MM.1S (cell line): ENCODE results near the gene MDK.

Experiments used
- DNase-seq: peaks from one replicate; pipeline ENCODE4 v3.0.0-alpha.2; 2015
- H2AFZ ChIP-seq: fragments of 300-600 bp; sonication (generic); 2 replicates; pipeline ENCODE4 v1.6.0; 2016; ENCODE audit warnings: antibody characterized with exemption, low read length
- H3F3A ChIP-seq: fragments of 300-600 bp; sonication (generic); 2 replicates; pipeline ENCODE4 v1.6.1; 2016; ENCODE audit warnings: mild to moderate bottlenecking, antibody characterized with exemption, low read length, moderate library complexity, mixed read lengths; ENCODE audit not compliant: insufficient read depth
- H3K27ac ChIP-seq: fragments of 300-600 bp; sonication (generic); 2 replicates; pipeline ENCODE4 v1.5.1; 2016; ENCODE audit warnings: mild to moderate bottlenecking, low read length
- H3K27me3 ChIP-seq: fragments of 300-600 bp; sonication (generic); replicated peaks from 2 replicates; pipeline ENCODE4 v1.6.0; 2016; ENCODE audit warnings: low read length; ENCODE audit not compliant: insufficient read depth
- H3K36me3 ChIP-seq: fragments of 300-600 bp; sonication (generic); replicated peaks from 2 replicates; pipeline ENCODE4 v1.6.1; 2016; ENCODE audit warnings: mild to moderate bottlenecking, low read length, mixed read lengths; ENCODE audit not compliant: insufficient read depth
- H3K4me1 ChIP-seq: fragments of 300-600 bp; sonication (generic); 2 replicates; pipeline ENCODE4 v1.6.1; 2016; ENCODE audit warnings: low read length, mixed read lengths
- H3K4me2 ChIP-seq: fragments of 300-600 bp; sonication (generic); 2 replicates; pipeline ENCODE4 v1.6.0; 2016; ENCODE audit warnings: low read depth, low read length
- H3K4me3 ChIP-seq: fragments of 300-600 bp; sonication (generic); 2 replicates; pipeline ENCODE4 v1.5.1; 2016; ENCODE audit warnings: low read length, mixed read lengths
- H3K79me2 ChIP-seq: fragments of 300-600 bp; sonication (generic); 2 replicates; pipeline ENCODE4 v1.6.1; 2016; ENCODE audit warnings: mixed run types, low read length, mixed read lengths
- H3K9ac ChIP-seq: fragments of 300-600 bp; sonication (generic); 2 replicates; pipeline ENCODE4 v1.6.1; 2016; ENCODE audit warnings: low read length, mixed read lengths
- H3K9me2 ChIP-seq: fragments of 300-600 bp; sonication (generic); replicated peaks from 2 replicates; pipeline ENCODE4 v1.6.1; 2016; ENCODE audit warnings: mild to moderate bottlenecking, low read length, mixed read lengths; ENCODE audit not compliant: insufficient read depth
- H3K9me3 ChIP-seq: fragments of 300-600 bp; sonication (generic); replicated peaks from 2 replicates; pipeline ENCODE4 v1.6.1; 2016; ENCODE audit warnings: mild to moderate bottlenecking, low read length, mixed read lengths; ENCODE audit not compliant: insufficient read depth
- H4K20me1 ChIP-seq: fragments of 300-600 bp; sonication (generic); 2 replicates; pipeline ENCODE4 v1.6.1; 2016; ENCODE audit warnings: mild to moderate bottlenecking, low read length, moderate library complexity, mixed read lengths; ENCODE audit not compliant: insufficient read depth
- EZH2 ChIP-seq: fragments of 300-600 bp; sonication (generic); optimal IDR thresholded peaks from 2 replicates; pipeline ENCODE3; 2017; ENCODE audit warnings: low read depth, mild to moderate bottlenecking, antibody characterized with exemption, low read length, mixed read lengths
- EZH2phosphoT487 ChIP-seq: fragments of 300-600 bp; sonication (generic); IDR thresholded peaks from 2 replicates; pipeline ENCODE4 v1.6.1; 2018; ENCODE audit warnings: antibody characterized with exemption, low read length
- TF ChIP-seq, protein P1 (sequence below): fragments of 300-600 bp; sonication (generic); IDR thresholded peaks from 2 replicates; pipeline ENCODE4 v1.5.1; 2016; ENCODE audit warnings: antibody characterized with exemption, low read length, mixed read lengths

MDK gene

DNA sequence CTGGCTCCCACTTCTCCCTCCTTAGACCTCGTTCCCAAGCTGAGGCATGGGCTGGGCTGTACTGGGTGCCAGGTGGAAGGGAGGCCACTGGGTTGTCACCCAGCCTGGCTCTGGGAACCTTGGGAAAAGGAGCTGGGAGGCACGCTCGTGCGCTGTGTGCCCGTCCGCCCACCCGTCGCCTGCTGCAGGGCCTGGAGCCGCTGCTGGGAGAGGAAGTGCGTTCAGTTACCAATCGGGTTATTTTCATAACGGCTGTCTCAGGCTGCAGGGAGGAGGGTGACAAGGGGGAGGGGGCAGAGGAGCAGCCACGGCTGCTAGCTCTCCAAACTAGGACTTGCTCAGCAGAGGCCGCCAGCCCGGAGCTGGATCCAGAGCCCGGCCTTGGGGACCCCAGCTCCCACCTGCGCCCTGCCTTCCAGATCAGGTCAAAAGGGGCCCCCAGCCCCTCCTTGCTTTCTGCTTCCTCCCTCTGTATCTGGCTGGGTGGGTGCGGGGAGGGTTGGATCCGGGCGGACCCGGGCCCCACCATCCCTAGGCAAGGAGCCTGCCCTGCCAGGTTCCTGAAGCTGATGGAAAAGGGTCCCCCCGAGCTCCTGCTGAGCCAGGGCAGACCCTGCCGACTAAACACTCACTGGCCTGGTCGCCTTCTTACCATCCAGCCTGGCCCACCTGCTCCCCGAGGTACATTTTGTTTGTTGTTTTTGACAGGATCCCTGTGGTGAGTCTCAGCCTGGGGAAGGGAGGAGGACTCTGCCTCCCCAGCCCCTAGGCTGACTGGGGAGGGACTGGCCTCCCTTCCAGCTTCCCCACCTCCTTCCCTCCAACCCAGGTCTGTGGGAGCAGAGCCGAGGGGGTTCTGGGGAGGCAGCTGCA is 19.9 kb upstream of the MDK start:
- peak; percentile 64 for DNase-seq
- no peaks in the 10 kb centered on the region for H3K36me3 ChIP-seq
- H3K4me3 ChIP-seq: peak overlapping the region; percentile 49; the same call in 1 of the 2 replicates
- H3K27ac ChIP-seq: no peak overlapping the region; the same call in 1 of the 2 replicates
- no peaks in the 10 kb centered on the region for H3F3A ChIP-seq
- H3K27me3 ChIP-seq: no peaks in the 10 kb centered on the region
- peaks cover 28% of the 10 kb centered on the region for H3K79me2 ChIP-seq
- H3K9ac ChIP-seq: peak overlapping the region; percentile 27; the same call in 1 of the 2 replicates
- TF ChIP-seq EZH2phosphoT487: no peak
- TF ChIP-seq, protein P1, sequence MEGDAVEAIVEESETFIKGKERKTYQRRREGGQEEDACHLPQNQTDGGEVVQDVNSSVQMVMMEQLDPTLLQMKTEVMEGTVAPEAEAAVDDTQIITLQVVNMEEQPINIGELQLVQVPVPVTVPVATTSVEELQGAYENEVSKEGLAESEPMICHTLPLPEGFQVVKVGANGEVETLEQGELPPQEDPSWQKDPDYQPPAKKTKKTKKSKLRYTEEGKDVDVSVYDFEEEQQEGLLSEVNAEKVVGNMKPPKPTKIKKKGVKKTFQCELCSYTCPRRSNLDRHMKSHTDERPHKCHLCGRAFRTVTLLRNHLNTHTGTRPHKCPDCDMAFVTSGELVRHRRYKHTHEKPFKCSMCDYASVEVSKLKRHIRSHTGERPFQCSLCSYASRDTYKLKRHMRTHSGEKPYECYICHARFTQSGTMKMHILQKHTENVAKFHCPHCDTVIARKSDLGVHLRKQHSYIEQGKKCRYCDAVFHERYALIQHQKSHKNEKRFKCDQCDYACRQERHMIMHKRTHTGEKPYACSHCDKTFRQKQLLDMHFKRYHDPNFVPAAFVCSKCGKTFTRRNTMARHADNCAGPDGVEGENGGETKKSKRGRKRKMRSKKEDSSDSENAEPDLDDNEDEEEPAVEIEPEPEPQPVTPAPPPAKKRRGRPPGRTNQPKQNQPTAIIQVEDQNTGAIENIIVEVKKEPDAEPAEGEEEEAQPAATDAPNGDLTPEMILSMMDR: no peak
- no peak for TF ChIP-seq EZH2
- H2AFZ ChIP-seq: peak overlapping the region; percentile 45; the same call in 1 of the 2 replicates
- peak overlapping the region; percentile 84 for H3K4me2 ChIP-seq
- H3K9me2 ChIP-seq: no peaks in the 10 kb centered on the region
- H3K9me3 ChIP-seq: no peaks in the 10 kb centered on the region
- no peaks in the 10 kb centered on the region for H4K20me1 ChIP-seq
- no peaks in the 10 kb centered on the region for H3K4me1 ChIP-seq

DNA sequence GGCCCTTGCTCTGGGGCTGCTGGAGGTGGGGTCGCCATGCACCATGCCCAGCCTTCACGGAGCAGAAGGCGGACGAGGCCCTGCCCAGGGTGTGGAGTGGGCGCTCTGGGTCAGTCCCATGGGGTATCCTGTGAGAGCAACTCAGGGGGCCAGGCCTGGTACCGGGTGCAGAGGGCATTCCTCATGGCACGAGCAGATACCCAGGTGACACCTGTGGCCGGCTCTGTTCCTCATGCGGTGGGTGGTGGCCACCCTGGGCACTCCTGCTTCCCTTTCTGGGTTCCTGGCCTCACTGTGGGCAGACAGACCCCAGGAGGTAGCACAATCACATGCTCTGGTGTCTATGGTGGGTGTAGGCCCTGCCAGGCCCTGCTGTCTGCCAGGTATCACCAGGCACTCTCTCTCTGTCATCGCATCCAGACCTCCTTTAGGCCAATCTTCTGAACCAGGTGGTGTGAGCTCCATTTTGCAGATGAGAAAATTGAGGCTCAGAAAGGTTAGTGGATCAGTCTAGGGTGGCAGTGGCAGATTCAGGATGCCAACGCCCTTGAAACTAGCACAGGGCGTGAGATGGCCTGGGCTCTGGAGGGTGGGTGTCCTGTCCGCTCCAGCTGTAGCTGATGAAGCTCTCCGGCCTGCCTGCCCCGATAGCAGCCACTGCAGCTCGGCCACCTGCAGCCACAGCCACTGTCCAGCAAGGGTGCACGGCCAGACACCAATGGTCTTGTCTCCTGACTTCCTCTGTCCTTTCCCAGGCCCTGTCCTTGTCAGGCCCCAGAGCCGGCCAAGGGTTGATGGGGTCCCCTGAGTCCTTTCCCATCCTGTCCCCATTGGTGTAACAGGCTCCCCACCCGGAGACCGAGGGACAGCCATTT is 19.1 kb upstream of the MDK start:
- no peak overlapping the region for H3K9ac ChIP-seq
- no peak overlapping the region for H3K27ac ChIP-seq
- TF ChIP-seq, protein P1: no peak
- no peak for TF ChIP-seq EZH2phosphoT487
- no peak for TF ChIP-seq EZH2

DNA sequence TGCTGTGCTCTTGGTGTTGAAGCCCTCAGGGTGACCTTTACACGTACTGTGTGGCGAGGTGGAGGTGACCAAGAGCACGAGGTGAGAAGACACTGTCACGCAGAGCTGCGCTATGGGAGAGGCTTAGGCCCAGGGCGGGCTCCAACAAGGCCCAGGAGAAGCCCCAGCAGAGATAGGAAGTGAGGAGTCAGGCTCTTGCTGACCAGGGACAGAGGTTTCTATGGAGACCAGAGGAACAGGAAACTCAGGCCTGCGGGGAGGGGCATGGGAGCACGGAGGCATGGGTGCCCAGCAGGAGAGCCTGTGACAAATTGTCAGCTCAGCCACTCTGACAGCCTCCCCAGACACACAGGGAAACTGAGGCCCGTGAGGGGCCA is 18.4 kb upstream of the MDK start:
- peaks cover 20% of the 10 kb centered on the region for H3K79me2 ChIP-seq
- H3K36me3 ChIP-seq: no peaks in the 10 kb centered on the region
- H3K27ac ChIP-seq: no peak overlapping the region
- no peaks in the 10 kb centered on the region for H3K4me1 ChIP-seq
- H3K9me3 ChIP-seq: no peaks in the 10 kb centered on the region
- no peak for DNase-seq
- H3K27me3 ChIP-seq: no peaks in the 10 kb centered on the region
- H3K9me2 ChIP-seq: no peaks in the 10 kb centered on the region
- no peak overlapping the region for H2AFZ ChIP-seq
- H3K9ac ChIP-seq: no peak overlapping the region
- H4K20me1 ChIP-seq: no peaks in the 10 kb centered on the region
- TF ChIP-seq EZH2: no peak
- no peak for TF ChIP-seq EZH2phosphoT487
- H3K4me2 ChIP-seq: no peak overlapping the region
- H3F3A ChIP-seq: no peaks in the 10 kb centered on the region
- H3K4me3 ChIP-seq: no peak overlapping the region

More for the DNA sequence above, 19.1 kb upstream of the MDK start:
- peak overlapping the region; percentile 84; the same call in 1 of the 2 replicates for H3K4me2 ChIP-seq
- no peaks in the 10 kb centered on the region for H3K27me3 ChIP-seq
- no peaks in the 10 kb centered on the region for H3K4me1 ChIP-seq
- peaks cover 25% of the 10 kb centered on the region for H3K79me2 ChIP-seq
- H4K20me1 ChIP-seq: no peaks in the 10 kb centered on the region
- DNase-seq: no peak
- no peaks in the 10 kb centered on the region for H3K9me3 ChIP-seq
- H3K4me3 ChIP-seq: no peak overlapping the region
- no peak overlapping the region for H2AFZ ChIP-seq
- no peaks in the 10 kb centered on the region for H3F3A ChIP-seq
- no peaks in the 10 kb centered on the region for H3K36me3 ChIP-seq
- no peaks in the 10 kb centered on the region for H3K9me2 ChIP-seq
